GM23338 (cell line): Measurements from ENCODE around the gene DUS4L. TPM values are rescaled to one million over a fixed set of nuclear protein-coding genes. Genes with fewer than 3 reads are reported as not detected.
A peak's percentile ranks its signal among the peaks of the same experiment; 100 is the strongest.

Source experiments
- ATAC-seq: fragments of 200-7000 bp; cut with Tn5 transposase; 3 replicates; pipeline ENCODE4 v1.9.1; 2020
- DNase-seq: peaks from one replicate; pipeline ENCODE4 v3.0.0-alpha.2; 2015; ENCODE audit warnings: low spot score
- H2AFZ ChIP-seq: fragments of 200-600 bp; sonication (generic); 2 replicates; pipeline ENCODE4 v1.8.0; 2016; ENCODE audit warnings: antibody characterized with exemption, mild to moderate bottlenecking, moderate library complexity
- H3F3A ChIP-seq: fragments of 200-600 bp; sonication (generic); replicated peaks from 2 replicates; pipeline ENCODE4 v1.8.0; 2017; ENCODE audit warnings: antibody characterized with exemption, mixed run types, low read depth
- H3K27ac ChIP-seq: fragments of 200-600 bp; sonication (generic); 2 replicates; pipeline ENCODE4 v1.6.1; 2016; ENCODE audit warnings: low read depth
- H3K27me3 ChIP-seq: fragments of 200-600 bp; sonication (generic); 2 replicates; pipeline ENCODE4 v1.8.0; 2016; ENCODE audit warnings: mild to moderate bottlenecking, mixed run types, moderate library complexity; ENCODE audit not compliant: insufficient read depth
- H3K36me3 ChIP-seq: fragments of 200-600 bp; sonication (generic); 2 replicates; pipeline ENCODE4 v1.8.0; 2016; ENCODE audit warnings: mild to moderate bottlenecking; ENCODE audit not compliant: insufficient read depth
- H3K4me1 ChIP-seq: fragments of 200-600 bp; sonication (generic); 2 replicates; pipeline ENCODE4 v1.8.0; 2016; ENCODE audit warnings: mild to moderate bottlenecking, moderate library complexity; ENCODE audit not compliant: insufficient read depth
- H3K4me2 ChIP-seq: fragments of 200-600 bp; sonication (generic); 2 replicates; pipeline ENCODE4 v1.7.1; 2017; ENCODE audit warnings: mixed run types
- H3K4me3 ChIP-seq: fragments of 200-600 bp; sonication (generic); 2 replicates; pipeline ENCODE4 v1.6.1; 2016; ENCODE audit warnings: mixed run types
- H3K79me2 ChIP-seq: fragments of 200-600 bp; sonication (generic); replicated peaks from 2 replicates; pipeline ENCODE4 v1.8.0; 2017; ENCODE audit warnings: mild to moderate bottlenecking; ENCODE audit not compliant: insufficient read depth
- H3K9me2 ChIP-seq: fragments of 200-600 bp; sonication (generic); 2 replicates; pipeline ENCODE4 v1.8.0; 2017; ENCODE audit not compliant: insufficient read depth
- H4K20me1 ChIP-seq: fragments of 200-600 bp; sonication (generic); replicated peaks from 2 replicates; pipeline ENCODE4 v1.8.0; 2017; ENCODE audit warnings: mild to moderate bottlenecking; ENCODE audit not compliant: insufficient read depth
- H3K27ac Mint-ChIP-seq: 2 replicates; pipeline ENCODE4 v1.8.0; 2020; ENCODE audit warnings: inconsistent platforms, mild to moderate bottlenecking, moderate library complexity, mixed read lengths
- H3K27me3 Mint-ChIP-seq: 3 replicates; pipeline ENCODE4 v1.8.0; 2022; ENCODE audit warnings: low read depth, mild to moderate bottlenecking, moderate library complexity, mixed read lengths, inconsistent platforms; ENCODE audit not compliant: insufficient read depth, poor library complexity
- H3K36me3 Mint-ChIP-seq: 3 replicates; pipeline ENCODE4 v1.8.0; 2021; ENCODE audit warnings: low read depth, mild to moderate bottlenecking, inconsistent platforms, moderate library complexity, mixed read lengths
- H3K4me1 Mint-ChIP-seq: 3 replicates; pipeline ENCODE4 v1.8.0; 2020; ENCODE audit warnings: mild to moderate bottlenecking, inconsistent platforms, mixed read lengths
- H3K4me3 Mint-ChIP-seq: 3 replicates; pipeline ENCODE4 v1.8.0; 2021; ENCODE audit warnings: moderate library complexity, mild to moderate bottlenecking, inconsistent platforms, mixed read lengths
- H3K9me3 Mint-ChIP-seq: 3 replicates; pipeline ENCODE4 v1.8.0; 2020; ENCODE audit warnings: moderate library complexity, mild to moderate bottlenecking, inconsistent platforms, mixed read lengths
- CREB1 ChIP-seq: fragments of 250-450 bp; sonication (Bioruptor Pico); IDR thresholded peaks from 2 replicates; pipeline ENCODE4 v1.5.0; 2020; ENCODE audit warnings: low read depth, mild to moderate bottlenecking, moderate library complexity
- CTCF ChIP-seq, 2 experiments: fragments of 200-600 bp in 1 of 2; sonication (generic) in 1 of 2; conservative IDR thresholded peaks; 2 replicates each; pipeline versions ENCODE4 v1.5.1 to v1.6.1; 2016 to 2017; ENCODE audit warnings: antibody characterized with exemption in 2 of 2, low read depth in 2 of 2, mild to moderate bottlenecking in 2 of 2, moderate library complexity in 1 of 2
- ETS1 ChIP-seq: IDR thresholded peaks from 2 replicates; pipeline ENCODE4 v1.6.1; 2016; ENCODE audit warnings: antibody characterized with exemption
- EZH2 ChIP-seq: fragments of 200-600 bp; sonication (generic); IDR thresholded peaks from one replicate; pipeline ENCODE4 v1.8.0; 2017; ENCODE audit warnings: antibody characterized with exemption, mild to moderate bottlenecking, low read depth; ENCODE audit not compliant: unreplicated experiment
- EZH2phosphoT487 ChIP-seq: fragments of 200-600 bp; sonication (generic); IDR thresholded peaks from one replicate; pipeline ENCODE4 v1.8.1; 2018; ENCODE audit warnings: antibody characterized with exemption; ENCODE audit not compliant: unreplicated experiment
- JUNB ChIP-seq: IDR thresholded peaks from one replicate; pipeline ENCODE4 v1.6.1; 2016; ENCODE audit warnings: antibody characterized with exemption; ENCODE audit not compliant: unreplicated experiment
- NANOG ChIP-seq: IDR thresholded peaks from 2 replicates; pipeline ENCODE4 v1.6.1; 2016; ENCODE audit warnings: antibody characterized with exemption, borderline replicate concordance
- POLR2AphosphoS5 ChIP-seq: IDR thresholded peaks from 2 replicates; pipeline ENCODE4 v1.6.1; 2016; ENCODE audit warnings: antibody characterized with exemption, low read depth
- REST ChIP-seq: IDR thresholded peaks from one replicate; pipeline ENCODE4 v1.6.1; 2018; ENCODE audit warnings: antibody characterized with exemption; ENCODE audit not compliant: unreplicated experiment
- STAT1 ChIP-seq: IDR thresholded peaks from one replicate; pipeline ENCODE4 v1.6.1; 2016; ENCODE audit warnings: antibody characterized with exemption; ENCODE audit not compliant: unreplicated experiment
- ZNF114 ChIP-seq: fragments of 250-450 bp; sonication (Bioruptor Pico); IDR thresholded peaks from 2 replicates; pipeline ENCODE4 v1.5.0; 2020; ENCODE audit warnings: mild to moderate bottlenecking, moderate library complexity
- ZNF331 ChIP-seq: fragments of 250-450 bp; sonication (Bioruptor Pico); IDR thresholded peaks from 2 replicates; pipeline ENCODE4 v1.5.0; 2020; ENCODE audit warnings: low read depth, mild to moderate bottlenecking, moderate library complexity
- ZNF462 ChIP-seq: fragments of 250-450 bp; sonication (Bioruptor Pico); IDR thresholded peaks from 2 replicates; pipeline ENCODE4 v1.5.0; 2020; ENCODE audit warnings: mild to moderate bottlenecking, moderate library complexity
- polyA plus RNA-seq: library from polyadenylated mRNA; unstranded; fragments of >200 nt; fragmentation: Nextera tagmentation; extraction: Ambion mirVana; gene quantifications from 2 replicates; pipeline ENCODE4 v1.2.1, GENCODE V29; 2016
- total RNA-seq: library from RNA; depleted of rRNA; stranded (reverse); fragments of >200 nt; shearing (Covaris generic); gene quantifications from 2 replicates; pipeline ENCODE4 v1.2.3, GENCODE V29; 2014

Gene DUS4L
- total and polyA plus RNA-seq, 2 experiments from 2014 or later: 16.7 to 22.9 TPM

GRCh38 chr7:107564553-107565298 is 955 bp downstream of the DUS4L start:
- H3K79me2 ChIP-seq: peaks cover 39% of the 10 kb centered on the region
- DNase-seq (peak; percentile 9), ATAC-seq (no peak)
- Mint-ChIP-seq H3K36me3 (peaks cover 7% of the 10 kb centered on the region; the same call in 2 of the 3 replicates), H3K4me3 (peak overlapping the region; percentile 83), H3K4me1 (peaks cover 13% of the 10 kb centered on the region), H3K27ac (peak overlapping the region; percentile 97), H3K27me3 (no peaks in the 10 kb centered on the region), H3K9me3 (no peaks in the 10 kb centered on the region)
- no peaks in the 10 kb centered on the region for H3K36me3 ChIP-seq
- H3K27ac ChIP-seq: no peak overlapping the region; the same call in 1 of the 2 replicates
- peak overlapping the region; percentile 84 for H3K4me2 ChIP-seq
- TF ChIP-seq CTCF (conservative IDR thresholded peaks at IDR 0.05; ENCODE audit: low read depth in 2 of 2) (no peak), JUNB (no peak), POLR2AphosphoS5 (no peak), CREB1 (CRISPR knock-in tag) (no peak), EZH2phosphoT487 (no peak), ZNF462 (CRISPR knock-in tag) (no peak), EZH2 (no peak), ETS1 (no peak), ZNF114 (CRISPR knock-in tag) (no peak), REST (no peak), STAT1 (no peak), ZNF331 (no peak), NANOG (no peak)
- no peaks in the 10 kb centered on the region for H3K9me2 ChIP-seq
- peaks cover 10% of the 10 kb centered on the region for H3K4me1 ChIP-seq
- H2AFZ ChIP-seq: peak overlapping the region; percentile 97; the same call in 1 of the 2 replicates
- peak overlapping the region; percentile 90 for H3K4me3 ChIP-seq
- no peaks in the 10 kb centered on the region for H3K27me3 ChIP-seq
- H3F3A ChIP-seq: no peaks in the 10 kb centered on the region
- H4K20me1 ChIP-seq: peaks cover 11% of the 10 kb centered on the region
